Amygdala (tissue), 56 donors: ENCODE results near the gene XAGE3.
"Not testable (repeated sequence)": the region's sequence is repeated elsewhere in the genome, so short reads cannot be mapped to it uniquely, and the experiment has no call there.

Source experiments
- DNase-seq, 56 donors: peaks; one replicate each; lab custom pipeline; 2025; lab: John Stamatoyannopoulos, UW

XAGE3 gene

DNA sequence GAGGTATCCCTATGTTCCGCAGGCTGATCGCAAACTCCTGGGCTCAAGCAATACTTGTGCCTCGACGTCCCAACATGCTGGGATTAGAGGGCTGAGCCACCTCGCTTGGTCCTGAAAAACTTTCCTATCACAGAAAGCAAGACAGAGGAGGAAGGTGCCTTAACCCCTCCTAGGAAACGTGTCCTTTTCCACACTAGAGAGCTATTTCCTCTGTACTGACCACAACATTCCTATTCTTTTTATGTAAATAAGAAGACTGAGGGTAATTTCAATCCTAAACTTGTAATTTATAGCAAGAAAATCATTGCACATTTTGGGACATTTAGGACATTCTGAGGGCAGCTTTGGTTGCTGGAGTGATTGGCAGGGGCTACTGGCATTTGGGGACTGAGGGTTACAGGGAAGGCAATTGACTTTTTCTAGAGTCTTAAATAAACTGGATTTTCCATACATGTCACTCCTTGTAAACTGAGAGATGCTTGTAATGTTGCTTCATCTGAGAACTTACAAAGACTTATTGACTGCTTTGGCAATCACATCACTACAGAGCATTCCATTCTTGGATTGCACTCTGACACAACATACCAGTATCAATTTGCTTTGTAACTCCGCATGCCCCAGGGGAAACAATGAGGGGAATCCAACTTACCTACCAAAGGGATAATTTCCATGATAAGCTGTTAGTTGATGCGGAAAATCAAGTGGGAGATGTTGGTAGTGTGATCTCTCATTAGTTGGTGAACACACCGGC is 15.6 kb downstream of the XAGE3 start:
- DNase-seq, result no peak

DNA sequence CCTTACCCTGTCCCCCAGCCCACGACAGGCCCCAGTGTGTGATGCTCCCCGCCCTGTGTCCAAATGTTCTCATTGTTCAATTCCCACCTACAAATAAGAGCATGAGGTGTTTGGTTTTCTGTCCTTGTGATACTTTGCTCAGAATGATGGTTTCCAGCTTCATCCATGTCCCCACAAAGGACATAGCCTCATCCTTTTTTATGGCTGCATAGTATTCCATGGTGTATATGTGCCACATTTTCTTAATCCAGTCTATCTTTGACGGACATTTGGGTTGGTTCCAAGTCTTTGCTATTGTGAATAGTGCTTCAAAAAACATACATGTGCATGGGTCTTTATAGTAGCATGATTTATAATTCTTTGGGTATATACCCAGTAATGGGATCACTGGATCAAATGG is 24.3 kb downstream of the XAGE3 start:
- not testable (repeated sequence) for DNase-seq

GRCh38 chrX:52839137-52839536 is 28.7 kb downstream of the XAGE3 start:
- no peak for DNase-seq

- no peak for DNase-seq
Measured at GRCh38 chrX:52830551-52830950, 37.3 kb downstream of the XAGE3 start.

DNA sequence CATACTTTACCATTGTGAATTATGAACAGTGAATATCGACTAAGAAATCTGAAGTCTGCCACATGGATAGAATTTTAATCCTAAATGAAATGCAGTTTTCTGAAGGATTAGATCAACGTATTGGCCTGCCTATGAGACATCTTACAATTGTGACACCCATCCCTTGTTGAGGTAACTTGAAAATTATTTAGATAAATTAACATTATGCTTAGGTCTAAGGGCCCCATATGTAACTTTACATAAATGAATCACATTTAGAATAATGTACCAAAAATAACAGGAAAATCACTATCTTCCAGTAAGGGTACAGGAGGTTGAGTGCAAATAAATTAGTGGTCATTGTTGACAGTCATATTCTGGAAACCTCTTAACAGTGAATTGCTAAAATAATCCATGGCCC is 43.3 kb downstream of the XAGE3 start:
- DNase-seq, result no peak

GRCh38 chrX:52821079-52821760 is 46.7 kb downstream of the XAGE3 start:
- DNase-seq, result no peak

GRCh38 chrX:52819788-52820187 is 48.1 kb downstream of the XAGE3 start:
- no peak for DNase-seq
